SK-N-SH (cell line): ENCODE results near the gene COL17A1. TPM values are rescaled to one million over a fixed set of nuclear protein-coding genes. Genes with fewer than 3 reads are reported as not detected.

ENCODE experiments used
- CTCF ChIA-PET: fragments of 300-600, 350-600 bp; formaldehyde crosslinking; extraction: SDS; loops from one replicate; lab custom pipeline; 2021; lab: Yijun Ruan, JAX
- POLR2A ChIA-PET: fragments of 350-600 bp; sonication (Branson Sonifier 250); formaldehyde crosslinking; extraction: SDS; loops from one replicate; lab custom pipeline; 2020; ENCODE audit warnings: antibody characterized with exemption, inconsistent platforms; lab: Yijun Ruan, JAX
- DNase-seq: peaks from one replicate; pipeline ENCODE4 v3.0.0; 2012
- H2AFZ ChIP-seq: fragments of 200-600 bp; sonication (generic); 2 replicates; pipeline ENCODE4 v1.8.1; 2016; ENCODE audit warnings: antibody characterized with exemption, mild to moderate bottlenecking, low read depth
- H3F3A ChIP-seq: fragments of 200-600 bp; sonication (generic); replicated peaks from 2 replicates; pipeline ENCODE3; 2016; ENCODE audit warnings: antibody characterized with exemption, mild to moderate bottlenecking; ENCODE audit not compliant: insufficient read depth
- H3K27ac ChIP-seq, 2 experiments: fragments of 200-500 bp in 1 of 2; fragments of 200-600 bp in 1 of 2; sonication (Bioruptor generic) in 1 of 2; sonication (generic), shearing (Covaris generic) in 1 of 2; 2 replicates each; pipeline versions ENCODE4 v1.5.1 to v1.6.1; 2014 to 2016; ENCODE audit warnings: low read depth in 2 of 2, inconsistent platforms in 1 of 2, low read length in 1 of 2, mild to moderate bottlenecking in 1 of 2, mixed read lengths in 1 of 2
- H3K27me3 ChIP-seq: fragments of 200-600 bp; sonication (generic), shearing (Covaris generic); 2 replicates; pipeline ENCODE4 v1.6.1; 2016; ENCODE audit warnings: mixed run types; ENCODE audit not compliant: insufficient read depth
- H3K36me3 ChIP-seq, 2 experiments: fragments of 200-500 bp in 1 of 2; fragments of 200-600 bp in 1 of 2; sonication (Bioruptor generic) in 1 of 2; sonication (generic) in 1 of 2; replicated peaks in 1 of 2; 2 replicates each; pipeline versions ENCODE3 to v1.5.1; 2014 to 2016; ENCODE audit warnings: low read length in 1 of 2, mild to moderate bottlenecking in 1 of 2; ENCODE audit not compliant: insufficient read depth in 2 of 2, control insufficient read depth in 1 of 2
- H3K4me1 ChIP-seq, 2 experiments: fragments of 200-500 bp in 1 of 2; fragments of 200-600 bp in 1 of 2; sonication (Bioruptor generic) in 1 of 2; sonication (generic), shearing (Covaris generic) in 1 of 2; 2 replicates each; pipeline versions ENCODE4 v1.5.1 to v1.6.1; 2014 to 2016; ENCODE audit warnings: low read depth in 1 of 2, low read length in 1 of 2, mixed run types in 1 of 2; ENCODE audit not compliant: insufficient read depth in 2 of 2, control insufficient read depth in 1 of 2
- H3K4me2 ChIP-seq: fragments of 200-600 bp; sonication (generic), shearing (Covaris generic); 2 replicates; pipeline ENCODE4 v1.6.1; 2017; ENCODE audit warnings: mixed run types
- H3K4me3 ChIP-seq, 2 experiments: fragments of 200-500 bp in 1 of 2; fragments of 200-600 bp in 1 of 2; sonication (Bioruptor generic) in 1 of 2; sonication (generic), shearing (Covaris generic) in 1 of 2; 2 replicates each; pipeline versions ENCODE4 v1.5.1 to v1.8.1; 2014 to 2016; ENCODE audit warnings: low read depth in 2 of 2, inconsistent platforms in 1 of 2, low read length in 1 of 2, mild to moderate bottlenecking in 1 of 2, mixed read lengths in 1 of 2, moderate library complexity in 1 of 2
- H3K79me2 ChIP-seq: fragments of 200-600 bp; sonication (generic); 2 replicates; pipeline ENCODE4 v1.8.1; 2017; ENCODE audit warnings: mild to moderate bottlenecking; ENCODE audit not compliant: insufficient read depth
- H3K9ac ChIP-seq: fragments of 200-600 bp; sonication (generic); 2 replicates; pipeline ENCODE4 v1.6.1; 2017; ENCODE audit warnings: mixed run types
- H3K9me2 ChIP-seq: fragments of 200-600 bp; sonication (generic); 2 replicates; pipeline ENCODE4 v1.6.1; 2017; ENCODE audit warnings: mixed run types
- H3K9me3 ChIP-seq: fragments of 200-600 bp; sonication (generic); 2 replicates; pipeline ENCODE4 v1.6.1; 2017; ENCODE audit warnings: mixed run types, mild to moderate bottlenecking, moderate library complexity
- H4K20me1 ChIP-seq: fragments of 200-600 bp; sonication (generic); 2 replicates; pipeline ENCODE4 v1.6.1; 2017; ENCODE audit warnings: mild to moderate bottlenecking, mixed run types; ENCODE audit not compliant: insufficient read depth
- CHD2 ChIP-seq: fragments of 150-350 bp; IDR thresholded peaks from 2 replicates; pipeline ENCODE4 v1.6.1; 2018; ENCODE audit warnings: low read length; ENCODE audit not compliant: partially characterized antibody
- ELF1 ChIP-seq: IDR thresholded peaks from 2 replicates; pipeline ENCODE4 v1.4.0; 2012
- EZH2phosphoT487 ChIP-seq: fragments of 200-600 bp; sonication (generic); IDR thresholded peaks from 2 replicates; pipeline ENCODE4 v1.6.1; 2017; ENCODE audit warnings: low read depth, mixed run types, mild to moderate bottlenecking, antibody characterized with exemption, moderate library complexity, borderline replicate concordance
- FOSL2 ChIP-seq: IDR thresholded peaks from 2 replicates; pipeline ENCODE4 v1.4.0; 2012; ENCODE audit warnings: low read depth, mild to moderate bottlenecking, moderate library complexity, borderline replicate concordance
- FOXJ3 ChIP-seq: sonication (generic); formaldehyde crosslinking; IDR thresholded peaks from 2 replicates; pipeline ENCODE4 v1.5.1; 2020; ENCODE audit warnings: mild to moderate bottlenecking, missing genetic modification reagents
- FOXM1 ChIP-seq: IDR thresholded peaks from 2 replicates; pipeline ENCODE4 v1.4.0; 2012; ENCODE audit warnings: low read depth, mild to moderate bottlenecking
- MEF2A ChIP-seq: IDR thresholded peaks from 2 replicates; pipeline ENCODE4 v1.4.0; 2012; ENCODE audit warnings: low read depth, borderline replicate concordance
- PBX3 ChIP-seq: IDR thresholded peaks from 2 replicates; pipeline ENCODE4; 2012
- POLR2AphosphoS5 ChIP-seq: IDR thresholded peaks from 2 replicates; pipeline ENCODE4 v1.6.1; 2012; ENCODE audit warnings: low read depth, low read length
- RAD21 ChIP-seq: IDR thresholded peaks from 2 replicates; pipeline ENCODE4 v1.6.1; 2012; ENCODE audit warnings: mild to moderate bottlenecking, low read length
- SIN3A ChIP-seq: IDR thresholded peaks from 2 replicates; pipeline ENCODE4 v1.6.1; 2012; ENCODE audit warnings: low read depth, mild to moderate bottlenecking, low read length, moderate library complexity, borderline replicate concordance
- TCF12 ChIP-seq: IDR thresholded peaks from 2 replicates; pipeline ENCODE4 v1.4.0; 2012
- YY1 ChIP-seq: IDR thresholded peaks from 2 replicates; pipeline ENCODE4 v1.4.0; 2012; ENCODE audit warnings: low read depth, mild to moderate bottlenecking
- WGBS: methylation state at CpG from one replicate; pipeline ENCODE4 v1.1.6; 2017; ENCODE audit warnings: low lambda C conversion rate; 5-methylcytosine and 5-hydroxymethylcytosine counted together
- polyA plus RNA-seq, 3 experiments: library from polyadenylated mRNA; depleted of rRNA; stranded (reverse); fragments of >200 nt; gene quantifications; 2 replicates each; pipeline ENCODE4 v1.2.3, GENCODE V29; 2012
- TF ChIP-seq, protein P1 (sequence below): IDR thresholded peaks from 2 replicates; pipeline ENCODE4 v1.4.0; 2012; ENCODE audit warnings: low read depth, borderline replicate concordance
- TF ChIP-seq, protein P2 (sequence below): fragments of 150-350 bp; IDR thresholded peaks from 2 replicates; pipeline ENCODE4 v1.6.1; 2016; ENCODE audit warnings: mild to moderate bottlenecking, low read depth, low read length
- TF ChIP-seq, protein P3 (sequence below): IDR thresholded peaks from 2 replicates; pipeline ENCODE4 v1.4.0; 2012; ENCODE audit warnings: low read depth, borderline replicate concordance

Gene COL17A1
- polyA plus RNA-seq, 1 of the 3 experiments (the other 2 are of a cell fraction) = 0.12 TPM

- no peak for DNase-seq
- POLR2A ChIA-PET = no interaction called here
- H3K9me2 ChIP-seq = no peaks in the 10 kb centered on the region
- H3F3A ChIP-seq = peaks cover 4% of the 10 kb centered on the region
- 93% methylated on average over 8 of the region's 8 CpGs for WGBS
- H3K27me3 ChIP-seq = no peaks in the 10 kb centered on the region
- H3K4me2 ChIP-seq = no peak overlapping the region
- no peaks in the 10 kb centered on the region for H4K20me1 ChIP-seq
- H3K9ac ChIP-seq = no peak overlapping the region
- H3K27ac ChIP-seq = no peak overlapping the region
- H3K4me1 ChIP-seq = no peaks in the 10 kb centered on the region
- H3K9me3 ChIP-seq = no peaks in the 10 kb centered on the region
- peaks cover 71 to 84% of the 10 kb centered on the region in 2 experiments for H3K36me3 ChIP-seq
- CTCF ChIA-PET = interaction anchor here (1.4 to 1.8 kb wide), 2 partner anchors 12 to 117 kb away, joined by 3 to 6 read pairs; no protein-coding TSS in a partner anchor
- H2AFZ ChIP-seq = no peak overlapping the region
- H3K79me2 ChIP-seq = no peaks in the 10 kb centered on the region
- no peak overlapping the region for H3K4me3 ChIP-seq
- TF ChIP-seq YY1 (no peak), EZH2phosphoT487 (no peak), FOSL2 (no peak), ELF1 (no peak), MEF2A (no peak), CHD2 (no peak)
- TF ChIP-seq, protein P1, sequence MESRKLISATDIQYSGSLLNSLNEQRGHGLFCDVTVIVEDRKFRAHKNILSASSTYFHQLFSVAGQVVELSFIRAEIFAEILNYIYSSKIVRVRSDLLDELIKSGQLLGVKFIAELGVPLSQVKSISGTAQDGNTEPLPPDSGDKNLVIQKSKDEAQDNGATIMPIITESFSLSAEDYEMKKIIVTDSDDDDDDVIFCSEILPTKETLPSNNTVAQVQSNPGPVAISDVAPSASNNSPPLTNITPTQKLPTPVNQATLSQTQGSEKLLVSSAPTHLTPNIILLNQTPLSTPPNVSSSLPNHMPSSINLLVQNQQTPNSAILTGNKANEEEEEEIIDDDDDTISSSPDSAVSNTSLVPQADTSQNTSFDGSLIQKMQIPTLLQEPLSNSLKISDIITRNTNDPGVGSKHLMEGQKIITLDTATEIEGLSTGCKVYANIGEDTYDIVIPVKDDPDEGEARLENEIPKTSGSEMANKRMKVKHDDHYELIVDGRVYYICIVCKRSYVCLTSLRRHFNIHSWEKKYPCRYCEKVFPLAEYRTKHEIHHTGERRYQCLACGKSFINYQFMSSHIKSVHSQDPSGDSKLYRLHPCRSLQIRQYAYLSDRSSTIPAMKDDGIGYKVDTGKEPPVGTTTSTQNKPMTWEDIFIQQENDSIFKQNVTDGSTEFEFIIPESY = no peak
Observed at GRCh38 chr10:104005172-104005863, 80.4 kb downstream of the COL17A1 start.

GRCh38 chr10:104002911-104003310, 82.8 kb downstream of the COL17A1 start:
- Histone ChIP-seq H3K27me3 (no peaks in the 10 kb centered on the region), H3F3A (peaks cover 4% of the 10 kb centered on the region), H3K9me2 (no peaks in the 10 kb centered on the region), H2AFZ (no peak overlapping the region), H3K27ac (no peak overlapping the region), H3K79me2 (no peaks in the 10 kb centered on the region), H3K36me3 (peaks cover 67 to 83% of the 10 kb centered on the region in 2 experiments), H3K4me2 (no peak overlapping the region), H3K4me3 (no peak overlapping the region), H3K9me3 (no peaks in the 10 kb centered on the region), H4K20me1 (no peaks in the 10 kb centered on the region), H3K9ac (no peak overlapping the region), H3K4me1 (no peaks in the 10 kb centered on the region)
- TF ChIP-seq SIN3A (no peak), RAD21 (no peak)
- POLR2A ChIA-PET = no interaction called here
- 93% methylated on average over 1 of the region's 1 CpG for WGBS
- CTCF ChIA-PET = no interaction called here
- no peak for DNase-seq

- WGBS = 97% methylated on average over 2 of the region's 2 CpGs
- no peaks in the 10 kb centered on the region for H3K27me3 ChIP-seq
- H3F3A ChIP-seq = no peaks in the 10 kb centered on the region
- CTCF ChIA-PET = no interaction called here
- no peak overlapping the region for H3K9ac ChIP-seq
- peaks cover 52 to 82% of the 10 kb centered on the region in 2 experiments for H3K36me3 ChIP-seq
- POLR2A ChIA-PET = no interaction called here
- no peak overlapping the region for H3K4me3 ChIP-seq
- no peaks in the 10 kb centered on the region for H3K9me3 ChIP-seq
- no peaks in the 10 kb centered on the region for H3K4me1 ChIP-seq
- DNase-seq = no peak
- H3K79me2 ChIP-seq = peaks cover 14% of the 10 kb centered on the region
- no peaks in the 10 kb centered on the region for H3K9me2 ChIP-seq
- H3K4me2 ChIP-seq = no peak overlapping the region
- H3K27ac ChIP-seq = no peak overlapping the region
- H4K20me1 ChIP-seq = no peaks in the 10 kb centered on the region
- H2AFZ ChIP-seq = no peak overlapping the region
- TF ChIP-seq, protein P2, sequence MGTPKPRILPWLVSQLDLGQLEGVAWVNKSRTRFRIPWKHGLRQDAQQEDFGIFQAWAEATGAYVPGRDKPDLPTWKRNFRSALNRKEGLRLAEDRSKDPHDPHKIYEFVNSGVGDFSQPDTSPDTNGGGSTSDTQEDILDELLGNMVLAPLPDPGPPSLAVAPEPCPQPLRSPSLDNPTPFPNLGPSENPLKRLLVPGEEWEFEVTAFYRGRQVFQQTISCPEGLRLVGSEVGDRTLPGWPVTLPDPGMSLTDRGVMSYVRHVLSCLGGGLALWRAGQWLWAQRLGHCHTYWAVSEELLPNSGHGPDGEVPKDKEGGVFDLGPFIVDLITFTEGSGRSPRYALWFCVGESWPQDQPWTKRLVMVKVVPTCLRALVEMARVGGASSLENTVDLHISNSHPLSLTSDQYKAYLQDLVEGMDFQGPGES = no peak
- no peak for TF ChIP-seq CHD2
- TF ChIP-seq FOXJ3 (CRISPR knock-in tag) = no peak
- no peak for TF ChIP-seq MEF2A
- TF ChIP-seq SIN3A = no peak
- TF ChIP-seq, protein P3, sequence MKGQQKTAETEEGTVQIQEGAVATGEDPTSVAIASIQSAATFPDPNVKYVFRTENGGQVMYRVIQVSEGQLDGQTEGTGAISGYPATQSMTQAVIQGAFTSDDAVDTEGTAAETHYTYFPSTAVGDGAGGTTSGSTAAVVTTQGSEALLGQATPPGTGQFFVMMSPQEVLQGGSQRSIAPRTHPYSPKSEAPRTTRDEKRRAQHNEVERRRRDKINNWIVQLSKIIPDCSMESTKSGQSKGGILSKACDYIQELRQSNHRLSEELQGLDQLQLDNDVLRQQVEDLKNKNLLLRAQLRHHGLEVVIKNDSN = no peak
- TF ChIP-seq POLR2AphosphoS5 = no peak
- TF ChIP-seq FOXM1 = no peak
- TF ChIP-seq TCF12 = no peak
- no peak for TF ChIP-seq PBX3
Observed at GRCh38 chr10:103998805-103999204, 86.9 kb downstream of the COL17A1 start.
